SK-N-SH treated with all-trans-retinoic acid at 6 μM for 48 hours (cell line): ENCODE results near the gene DNAI7.

Source experiments
- ATAC-seq: fragments of 200-7000 bp; cut with Tn5 transposase; 3 replicates; pipeline ENCODE4 v1.9.1; 2020; ENCODE audit warnings: mild to moderate bottlenecking, moderate library complexity
- ARNTL ChIP-seq: fragments of 450-650 bp; formaldehyde crosslinking; IDR thresholded peaks from 2 replicates; pipeline ENCODE4 v1.5.0; 2020; ENCODE audit warnings: low read depth, mild to moderate bottlenecking, moderate library complexity, borderline replicate concordance
- BACH2 ChIP-seq: fragments of 250-450 bp; sonication (Bioruptor Pico); IDR thresholded peaks from 2 replicates; pipeline ENCODE4 v1.9.0; 2021; ENCODE audit warnings: mild to moderate bottlenecking, borderline replicate concordance
- CREB5 ChIP-seq: fragments of 250-450 bp; sonication (Bioruptor Pico); IDR thresholded peaks from 2 replicates; pipeline ENCODE4 v1.5.1; 2020; ENCODE audit warnings: low read depth, mild to moderate bottlenecking, moderate library complexity
- CSDC2 ChIP-seq: fragments of 250-450 bp; sonication (Bioruptor Pico); IDR thresholded peaks from 2 replicates; pipeline ENCODE4 v1.5.0; 2020; ENCODE audit warnings: mild to moderate bottlenecking, moderate library complexity
- ESRRG ChIP-seq: fragments of 250-450 bp; sonication (Bioruptor Pico); IDR thresholded peaks from 2 replicates; pipeline ENCODE4 v1.6.1; 2021; ENCODE audit warnings: mild to moderate bottlenecking
- GLIS3 ChIP-seq: fragments of 250-450 bp; sonication (Bioruptor Pico); IDR thresholded peaks from 2 replicates; pipeline ENCODE4 v1.5.0; 2020; ENCODE audit warnings: mild to moderate bottlenecking, moderate library complexity
- ISL1 ChIP-seq: fragments of 250-450 bp; sonication (Bioruptor Pico); IDR thresholded peaks from 2 replicates; pipeline ENCODE4 v2.1.2; 2022; ENCODE audit warnings: mild to moderate bottlenecking, moderate library complexity
- OSR1 ChIP-seq: fragments of 250-450 bp; sonication (Bioruptor Pico); IDR thresholded peaks from 2 replicates; pipeline ENCODE4 v1.8.0; 2022; ENCODE audit warnings: moderate library complexity, mild to moderate bottlenecking, inconsistent platforms
- PATZ1 ChIP-seq: fragments of 250-450 bp; sonication (Bioruptor Pico); IDR thresholded peaks from 2 replicates; pipeline ENCODE4 v1.8.0; 2020; ENCODE audit warnings: mild to moderate bottlenecking, moderate library complexity, borderline replicate concordance
- PPARA ChIP-seq: fragments of 250-450 bp; sonication (Bioruptor Pico); IDR thresholded peaks from 2 replicates; pipeline ENCODE4 v1.5.0; 2020; ENCODE audit warnings: mild to moderate bottlenecking, borderline replicate concordance
- RARB ChIP-seq: fragments of 250-450 bp; sonication (Bioruptor Pico); IDR thresholded peaks from 2 replicates; pipeline ENCODE4 v1.8.0; 2021; ENCODE audit warnings: mild to moderate bottlenecking, moderate library complexity
- SNAI2 ChIP-seq: fragments of 250-450 bp; sonication (Bioruptor Pico); IDR thresholded peaks from 2 replicates; pipeline ENCODE4 v1.5.0; 2020; ENCODE audit warnings: mild to moderate bottlenecking, moderate library complexity
- TCF4 ChIP-seq: fragments of 250-450 bp; sonication (Bioruptor Pico); IDR thresholded peaks from 2 replicates; pipeline ENCODE4 v1.8.0; 2021; ENCODE audit warnings: mild to moderate bottlenecking, moderate library complexity, borderline replicate concordance
- TOX ChIP-seq: fragments of 250-450 bp; sonication (Bioruptor Pico); IDR thresholded peaks from 2 replicates; pipeline ENCODE4 v1.8.0; 2021; ENCODE audit warnings: mild to moderate bottlenecking, moderate library complexity, borderline replicate concordance
- ZC3H10 ChIP-seq: fragments of 250-450 bp; sonication (Bioruptor Pico); IDR thresholded peaks from 2 replicates; pipeline ENCODE4 v1.5.1; 2021; ENCODE audit warnings: mild to moderate bottlenecking, moderate library complexity
- ZFP30 ChIP-seq: fragments of 450-650 bp; formaldehyde crosslinking; IDR thresholded peaks from 2 replicates; pipeline ENCODE4 v1.5.0; 2022; ENCODE audit warnings: mild to moderate bottlenecking, moderate library complexity
- ZNF70 ChIP-seq: fragments of 450-650 bp; formaldehyde crosslinking; IDR thresholded peaks from 2 replicates; pipeline ENCODE4 v1.5.0; 2020; ENCODE audit warnings: mild to moderate bottlenecking, moderate library complexity
- ZNF8 ChIP-seq: fragments of 450-650 bp; formaldehyde crosslinking; IDR thresholded peaks from 2 replicates; pipeline ENCODE4 v1.5.0; 2020; ENCODE audit warnings: mild to moderate bottlenecking, moderate library complexity
- TF ChIP-seq, protein P1 (sequence below): fragments of 250-450 bp; sonication (Bioruptor Pico); IDR thresholded peaks from 2 replicates; pipeline ENCODE4 v1.5.1; 2021; ENCODE audit warnings: mild to moderate bottlenecking, moderate library complexity
- TF ChIP-seq, protein P2 (sequence below): fragments of 250-450 bp; sonication (Bioruptor Pico); IDR thresholded peaks from 2 replicates; pipeline ENCODE4 v1.5.0; 2020; ENCODE audit warnings: mild to moderate bottlenecking, moderate library complexity
- TF ChIP-seq, protein P3 (sequence below): fragments of 250-450 bp; sonication (Bioruptor Pico); IDR thresholded peaks from 2 replicates; pipeline ENCODE4 v1.8.0; 2021; ENCODE audit warnings: low read depth, mild to moderate bottlenecking, moderate library complexity, borderline replicate concordance

Gene DNAI7

GRCh38 chr12:25115677-25116076 is 79.3 kb downstream of the DNAI7 start (continued):
- TF ChIP-seq PPARA: no peak
- TF ChIP-seq ZC3H10 (CRISPR knock-in tag): no peak

DNA sequence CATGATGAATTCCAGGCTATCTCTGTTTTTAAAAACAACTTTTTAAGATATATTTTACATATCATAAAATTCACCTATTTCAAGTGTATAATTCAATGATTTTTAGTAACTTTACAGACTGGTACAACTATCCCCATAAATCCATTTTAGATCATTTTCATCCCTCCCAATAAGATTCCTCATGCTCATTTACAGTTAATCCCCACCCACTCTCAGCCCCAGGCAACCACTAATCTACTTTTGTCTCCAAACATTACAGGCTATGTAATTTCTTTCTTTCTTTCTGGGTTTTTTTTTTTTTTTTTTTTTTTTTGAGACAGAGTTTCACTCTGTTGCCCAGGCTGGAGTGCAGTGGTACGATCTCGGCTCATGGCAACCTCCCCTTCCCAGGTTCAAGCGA is 81.3 kb downstream of the DNAI7 start:
- TF ChIP-seq BACH2: no peak
- no peak for TF ChIP-seq SNAI2 (CRISPR knock-in tag)
- TF ChIP-seq TCF4 (CRISPR knock-in tag): no peak
- no peak for TF ChIP-seq GLIS3 (CRISPR knock-in tag)
- TF ChIP-seq ZNF70 (CRISPR knock-in tag): no peak
- no peak for TF ChIP-seq TOX (CRISPR knock-in tag)
- ATAC-seq: no peak

GRCh38 chr12:25110260-25110659 is 84.7 kb downstream of the DNAI7 start:
- TF ChIP-seq SNAI2 (CRISPR knock-in tag) (no peak), RARB (no peak), PATZ1 (no peak), GLIS3 (CRISPR knock-in tag) (no peak), ZNF8 (CRISPR knock-in tag) (no peak), ARNTL (CRISPR knock-in tag) (no peak), TOX (CRISPR knock-in tag) (no peak), ISL1 (CRISPR knock-in tag) (no peak), CSDC2 (no peak)
- TF ChIP-seq, protein P1, sequence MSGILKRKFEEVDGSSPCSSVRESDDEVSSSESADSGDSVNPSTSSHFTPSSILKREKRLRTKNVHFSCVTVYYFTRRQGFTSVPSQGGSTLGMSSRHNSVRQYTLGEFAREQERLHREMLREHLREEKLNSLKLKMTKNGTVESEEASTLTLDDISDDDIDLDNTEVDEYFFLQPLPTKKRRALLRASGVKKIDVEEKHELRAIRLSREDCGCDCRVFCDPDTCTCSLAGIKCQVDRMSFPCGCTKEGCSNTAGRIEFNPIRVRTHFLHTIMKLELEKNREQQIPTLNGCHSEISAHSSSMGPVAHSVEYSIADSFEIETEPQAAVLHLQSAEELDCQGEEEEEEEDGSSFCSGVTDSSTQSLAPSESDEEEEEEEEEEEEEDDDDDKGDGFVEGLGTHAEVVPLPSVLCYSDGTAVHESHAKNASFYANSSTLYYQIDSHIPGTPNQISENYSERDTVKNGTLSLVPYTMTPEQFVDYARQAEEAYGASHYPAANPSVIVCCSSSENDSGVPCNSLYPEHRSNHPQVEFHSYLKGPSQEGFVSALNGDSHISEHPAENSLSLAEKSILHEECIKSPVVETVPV (CRISPR knock-in tag): no peak
- TF ChIP-seq, protein P2, sequence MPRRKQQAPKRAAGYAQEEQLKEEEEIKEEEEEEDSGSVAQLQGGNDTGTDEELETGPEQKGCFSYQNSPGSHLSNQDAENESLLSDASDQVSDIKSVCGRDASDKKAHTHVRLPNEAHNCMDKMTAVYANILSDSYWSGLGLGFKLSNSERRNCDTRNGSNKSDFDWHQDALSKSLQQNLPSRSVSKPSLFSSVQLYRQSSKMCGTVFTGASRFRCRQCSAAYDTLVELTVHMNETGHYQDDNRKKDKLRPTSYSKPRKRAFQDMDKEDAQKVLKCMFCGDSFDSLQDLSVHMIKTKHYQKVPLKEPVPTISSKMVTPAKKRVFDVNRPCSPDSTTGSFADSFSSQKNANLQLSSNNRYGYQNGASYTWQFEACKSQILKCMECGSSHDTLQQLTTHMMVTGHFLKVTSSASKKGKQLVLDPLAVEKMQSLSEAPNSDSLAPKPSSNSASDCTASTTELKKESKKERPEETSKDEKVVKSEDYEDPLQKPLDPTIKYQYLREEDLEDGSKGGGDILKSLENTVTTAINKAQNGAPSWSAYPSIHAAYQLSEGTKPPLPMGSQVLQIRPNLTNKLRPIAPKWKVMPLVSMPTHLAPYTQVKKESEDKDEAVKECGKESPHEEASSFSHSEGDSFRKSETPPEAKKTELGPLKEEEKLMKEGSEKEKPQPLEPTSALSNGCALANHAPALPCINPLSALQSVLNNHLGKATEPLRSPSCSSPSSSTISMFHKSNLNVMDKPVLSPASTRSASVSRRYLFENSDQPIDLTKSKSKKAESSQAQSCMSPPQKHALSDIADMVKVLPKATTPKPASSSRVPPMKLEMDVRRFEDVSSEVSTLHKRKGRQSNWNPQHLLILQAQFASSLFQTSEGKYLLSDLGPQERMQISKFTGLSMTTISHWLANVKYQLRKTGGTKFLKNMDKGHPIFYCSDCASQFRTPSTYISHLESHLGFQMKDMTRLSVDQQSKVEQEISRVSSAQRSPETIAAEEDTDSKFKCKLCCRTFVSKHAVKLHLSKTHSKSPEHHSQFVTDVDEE (CRISPR knock-in tag): no peak
- TF ChIP-seq, protein P3, sequence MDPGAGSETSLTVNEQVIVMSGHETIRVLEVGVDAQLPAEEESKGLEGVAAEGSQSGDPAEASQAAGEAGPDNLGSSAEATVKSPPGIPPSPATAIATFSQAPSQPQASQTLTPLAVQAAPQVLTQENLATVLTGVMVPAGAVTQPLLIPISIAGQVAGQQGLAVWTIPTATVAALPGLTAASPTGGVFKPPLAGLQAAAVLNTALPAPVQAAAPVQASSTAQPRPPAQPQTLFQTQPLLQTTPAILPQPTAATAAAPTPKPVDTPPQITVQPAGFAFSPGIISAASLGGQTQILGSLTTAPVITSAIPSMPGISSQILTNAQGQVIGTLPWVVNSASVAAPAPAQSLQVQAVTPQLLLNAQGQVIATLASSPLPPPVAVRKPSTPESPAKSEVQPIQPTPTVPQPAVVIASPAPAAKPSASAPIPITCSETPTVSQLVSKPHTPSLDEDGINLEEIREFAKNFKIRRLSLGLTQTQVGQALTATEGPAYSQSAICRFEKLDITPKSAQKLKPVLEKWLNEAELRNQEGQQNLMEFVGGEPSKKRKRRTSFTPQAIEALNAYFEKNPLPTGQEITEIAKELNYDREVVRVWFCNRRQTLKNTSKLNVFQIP (CRISPR knock-in tag): no peak
- TF ChIP-seq, all 23 proteins: peak for 0
- no peak for ATAC-seq

GRCh38 chr12:25107920-25108319 is 87.0 kb downstream of the DNAI7 start:
- TF ChIP-seq ZFP30 (CRISPR knock-in tag) (no peak), PATZ1 (no peak)
- ATAC-seq: no peak

GRCh38 chr12:25106818-25107217 is 88.1 kb downstream of the DNAI7 start:
- peak; percentile 50; the same call in 1 of the 3 replicates for ATAC-seq
- TF ChIP-seq, protein P3 (CRISPR knock-in tag): no peak
- TF ChIP-seq ZNF8 (CRISPR knock-in tag) (no peak), ESRRG (CRISPR knock-in tag) (no peak), PATZ1 (no peak), PPARA (no peak), CREB5 (CRISPR knock-in tag) (no peak), OSR1 (CRISPR knock-in tag) (no peak), CSDC2 (no peak), TOX (CRISPR knock-in tag) (peak; percentile 75)
